ENCODE data around the gene PHOX2B.

The PHOX2B gene

DNA sequence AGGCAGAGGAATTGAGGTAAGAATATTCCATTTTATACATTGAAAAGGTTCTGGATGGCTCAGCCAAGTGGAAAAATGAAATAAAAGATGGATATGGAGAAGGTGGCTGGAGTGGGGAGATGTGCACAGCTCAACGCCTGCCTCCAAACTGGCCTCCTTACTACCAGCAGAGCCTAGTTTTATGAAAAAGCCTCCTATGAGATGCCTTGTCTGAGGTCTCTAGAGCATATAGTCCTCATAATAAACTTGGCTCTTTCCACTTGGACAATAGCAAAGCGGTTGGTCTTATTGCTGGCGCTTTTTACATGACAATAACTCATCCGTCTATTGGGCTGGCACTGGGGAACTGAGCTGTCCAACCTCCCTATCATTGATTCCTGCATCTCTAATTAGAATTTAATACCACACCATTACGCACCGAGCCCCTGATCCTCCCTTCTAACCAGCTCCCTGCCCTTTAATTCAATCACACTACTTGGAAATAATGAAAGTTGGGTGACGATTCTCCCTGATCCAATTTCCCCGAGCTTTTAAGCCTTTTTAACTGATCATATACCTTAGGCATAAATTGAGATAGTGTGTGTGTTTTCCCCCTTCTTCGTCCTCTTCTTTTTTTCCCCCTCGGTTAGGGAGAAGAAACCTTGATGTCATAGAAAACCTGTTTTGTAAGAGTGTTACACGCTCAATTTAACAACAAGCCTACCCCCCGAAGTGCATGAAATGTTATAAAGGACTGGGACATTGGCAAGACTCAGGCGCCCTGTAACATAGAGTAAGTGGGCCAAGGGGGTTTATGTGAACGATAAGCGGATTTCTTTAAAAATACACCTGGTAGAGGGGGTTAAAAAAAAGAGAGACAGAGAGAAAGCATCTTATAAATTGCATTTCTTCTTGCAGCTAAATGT, at the start of gene PHOX2B:
TSS of gene PHOX2B (minus strand) at position 155 of the 905 bp plus-strand sequence. CDS start at position 40, 115 bp downstream.
- ChIA-PET CTCF (interaction anchor here (1.6 kb wide), 1 partner anchor 14 kb away, joined by 5 read pairs; no protein-coding TSS in a partner anchor), POLR2A (no interaction called here)
- TF ChIP-seq, protein P1, sequence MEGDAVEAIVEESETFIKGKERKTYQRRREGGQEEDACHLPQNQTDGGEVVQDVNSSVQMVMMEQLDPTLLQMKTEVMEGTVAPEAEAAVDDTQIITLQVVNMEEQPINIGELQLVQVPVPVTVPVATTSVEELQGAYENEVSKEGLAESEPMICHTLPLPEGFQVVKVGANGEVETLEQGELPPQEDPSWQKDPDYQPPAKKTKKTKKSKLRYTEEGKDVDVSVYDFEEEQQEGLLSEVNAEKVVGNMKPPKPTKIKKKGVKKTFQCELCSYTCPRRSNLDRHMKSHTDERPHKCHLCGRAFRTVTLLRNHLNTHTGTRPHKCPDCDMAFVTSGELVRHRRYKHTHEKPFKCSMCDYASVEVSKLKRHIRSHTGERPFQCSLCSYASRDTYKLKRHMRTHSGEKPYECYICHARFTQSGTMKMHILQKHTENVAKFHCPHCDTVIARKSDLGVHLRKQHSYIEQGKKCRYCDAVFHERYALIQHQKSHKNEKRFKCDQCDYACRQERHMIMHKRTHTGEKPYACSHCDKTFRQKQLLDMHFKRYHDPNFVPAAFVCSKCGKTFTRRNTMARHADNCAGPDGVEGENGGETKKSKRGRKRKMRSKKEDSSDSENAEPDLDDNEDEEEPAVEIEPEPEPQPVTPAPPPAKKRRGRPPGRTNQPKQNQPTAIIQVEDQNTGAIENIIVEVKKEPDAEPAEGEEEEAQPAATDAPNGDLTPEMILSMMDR (IDR thresholded peaks at IDR 0.05; ENCODE audit: control extremely low read depth, extremely low read depth, low read depth, missing control alignments): no peak
- DNase-seq (ENCODE audit: extremely low spot score): no peak

DNA sequence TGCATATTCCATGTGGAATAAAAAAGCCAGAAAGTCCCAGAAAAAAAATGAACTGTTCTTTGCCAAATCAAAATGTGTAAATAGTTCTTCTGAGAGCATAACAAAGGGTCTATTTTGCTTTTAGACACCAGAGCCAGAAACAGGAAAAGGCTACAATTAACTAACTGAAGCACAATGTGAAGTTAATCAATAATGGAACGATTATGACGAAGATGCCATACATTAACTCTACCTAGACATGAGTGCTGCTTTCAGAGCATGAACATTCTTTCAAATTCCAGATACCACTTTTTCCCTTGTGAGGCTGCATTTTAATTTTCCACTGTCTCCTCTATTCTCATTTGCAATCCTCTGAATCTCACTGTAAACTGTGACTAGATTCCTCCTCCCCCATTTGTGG, 48.7 kb upstream of the PHOX2B start:
- CTCF ChIA-PET: no interaction called here
- no peak for DNase-seq (ENCODE audit: extremely low spot score)
- POLR2A ChIA-PET: no interaction called here
- TF ChIP-seq, protein P1 (IDR thresholded peaks at IDR 0.05; ENCODE audit: control extremely low read depth, extremely low read depth, low read depth, missing control alignments): no peak

DNA sequence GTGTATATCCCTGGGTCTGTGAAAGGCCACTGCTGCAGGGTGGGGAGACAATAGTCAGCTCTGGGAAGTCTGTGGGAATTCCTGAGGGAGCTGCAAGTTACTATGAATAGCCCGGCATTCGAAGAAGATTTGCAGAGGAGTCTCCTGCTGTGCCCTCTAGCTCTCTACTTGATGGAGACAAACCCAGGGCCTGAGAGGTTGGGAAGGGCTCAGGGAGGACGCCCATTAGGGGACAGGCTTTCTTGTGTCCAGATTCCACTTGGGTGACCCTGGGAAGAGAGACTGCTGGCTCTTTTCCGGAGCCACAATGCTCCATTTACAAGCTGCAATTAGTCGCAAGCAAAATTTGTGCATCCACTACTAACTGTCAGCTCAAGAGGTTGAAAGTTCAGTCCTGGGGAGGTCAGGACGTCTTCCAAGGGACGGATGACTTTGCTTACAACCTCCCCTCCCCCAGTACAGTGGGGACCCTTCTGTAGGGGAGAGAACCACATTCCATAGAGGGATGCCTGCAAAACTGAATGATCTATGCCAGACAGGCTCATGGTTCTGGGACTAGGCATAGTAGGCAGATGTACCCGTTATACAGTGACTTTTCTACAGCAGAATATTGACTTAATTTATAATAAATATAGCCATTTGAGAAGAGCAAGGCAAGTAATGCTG, 48.2 kb upstream of the PHOX2B start:
- POLR2A ChIA-PET: no interaction called here
- TF ChIP-seq, protein P1 (IDR thresholded peaks at IDR 0.05; ENCODE audit: control extremely low read depth, extremely low read depth, low read depth, missing control alignments): no peak
- CTCF ChIA-PET: interaction anchor here (1.1 kb wide), 1 partner anchor 22 kb away, joined by 4 read pairs; no protein-coding TSS in a partner anchor
- no peak for DNase-seq (ENCODE audit: extremely low spot score)

DNA sequence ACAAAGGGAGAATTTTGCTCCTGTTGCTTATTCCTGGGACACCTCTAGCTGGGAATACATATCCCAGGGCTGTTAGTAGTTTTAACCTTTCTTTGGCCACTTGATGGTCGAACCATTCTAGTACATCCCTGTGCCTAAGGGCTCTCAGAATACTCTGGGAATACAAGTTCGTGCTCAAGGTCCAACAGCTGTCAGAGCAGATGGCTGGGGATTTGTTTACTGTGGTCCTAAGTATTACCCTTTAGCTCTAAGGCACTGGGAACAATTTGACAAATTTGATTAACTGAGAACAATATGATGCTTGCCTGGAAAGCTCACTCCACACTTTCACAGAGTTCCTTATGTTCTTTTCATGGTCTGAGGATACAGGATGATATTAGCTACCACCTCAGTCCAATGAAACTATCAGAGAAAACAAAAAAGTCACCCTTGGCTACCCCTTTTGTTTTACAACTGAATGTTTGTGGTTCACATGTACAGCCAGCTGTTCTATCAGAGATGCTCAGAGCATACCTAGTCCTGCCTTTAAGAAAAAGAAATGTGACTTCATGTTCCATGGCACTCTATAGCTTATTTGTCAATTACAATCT, 47.4 kb upstream of the PHOX2B start:
- TF ChIP-seq, protein P1 (IDR thresholded peaks at IDR 0.05; ENCODE audit: control extremely low read depth, extremely low read depth, low read depth, missing control alignments): no peak

DNA sequence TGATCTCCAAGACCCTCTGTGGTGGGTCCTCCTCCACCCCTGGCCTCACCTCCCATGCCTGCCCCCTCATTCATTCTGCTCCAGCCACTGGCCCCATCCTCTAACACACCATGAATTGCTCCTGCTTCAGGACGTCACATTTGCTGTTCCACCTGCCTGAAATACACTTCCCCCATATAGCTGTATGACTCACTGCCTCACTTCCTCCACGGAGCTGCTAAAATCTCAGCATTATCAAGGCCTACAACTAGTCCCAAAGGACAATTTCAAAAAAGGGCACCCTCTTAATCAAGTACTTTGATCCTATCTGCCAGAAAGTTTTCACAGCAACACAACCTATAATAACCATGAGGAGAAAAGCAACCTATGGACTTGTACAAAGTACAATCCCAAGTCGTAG, 43.6 kb upstream of the PHOX2B start:
- TF ChIP-seq, protein P1 (IDR thresholded peaks at IDR 0.05; ENCODE audit: control extremely low read depth, extremely low read depth, low read depth, missing control alignments): no peak
- CTCF ChIA-PET: no interaction called here
- POLR2A ChIA-PET: no interaction called here
- no peak for DNase-seq (ENCODE audit: extremely low spot score)

More for the DNA sequence above, 47.4 kb upstream of the PHOX2B start:
- ChIA-PET POLR2A (no interaction called here), CTCF (interaction anchor here (0.8 to 1.1 kb wide), 2 partner anchors 10 to 22 kb away, joined by 3 to 4 read pairs; no protein-coding TSS in a partner anchor)
- no peak for DNase-seq (ENCODE audit: extremely low spot score)

DNA sequence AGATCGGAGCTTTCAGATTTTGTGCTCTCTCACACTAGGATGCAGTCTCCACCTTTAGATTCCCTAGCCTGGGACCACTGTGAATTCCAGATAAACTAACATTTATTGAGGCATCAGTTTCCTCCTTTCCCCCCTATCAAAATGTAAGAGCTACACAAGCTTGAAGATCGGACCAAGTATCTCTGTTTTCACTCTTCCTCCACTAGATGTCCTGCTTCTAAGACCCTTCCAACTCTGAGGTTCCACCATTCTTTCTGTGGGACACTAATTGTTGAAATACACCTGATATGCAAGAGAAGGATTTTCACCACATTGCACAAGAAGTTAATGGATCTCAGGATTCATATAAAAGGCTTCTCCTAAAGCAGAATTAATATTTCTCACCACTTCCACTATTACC, 43.0 kb upstream of the PHOX2B start:
- CTCF ChIA-PET: no interaction called here
- DNase-seq (ENCODE audit: extremely low spot score): no peak
- POLR2A ChIA-PET: no interaction called here
- TF ChIP-seq, protein P1 (IDR thresholded peaks at IDR 0.05; ENCODE audit: control extremely low read depth, extremely low read depth, low read depth, missing control alignments): no peak
